ENCODE data around the gene ZFYVE26.

ZFYVE26 gene

GRCh38 chr14:67816326-67817002, at the start of gene ZFYVE26:
TSS of gene ZFYVE26 (minus strand) at chr14:67816590. CDS start at chr14:67815963, 627 bp downstream.
- Histone ChIP-seq H3K4me3 (ENCODE audit: low read length) (peak within 1 kb of the TSS; percentile 99), H3K36me3 (ENCODE audit: insufficient read depth, low read depth, low read length) (peaks cover 21% of the 10 kb centered on the region), H3K9ac (ENCODE audit: low read depth, low read length) (peak within 1 kb of the TSS; percentile 96), H3K4me1 (ENCODE audit: insufficient read depth, low read length) (peaks cover 12% of the 10 kb centered on the region), H3K27ac (ENCODE audit: low read length) (peak within 1 kb of the TSS; percentile 61), H3K9me3 (ENCODE audit: insufficient read depth, low read depth, low read length) (no peaks in the 10 kb centered on the region), H3K27me3 (ENCODE audit: insufficient read depth, low read length) (no peaks in the 10 kb centered on the region)

- H3K27me3 ChIP-seq (ENCODE audit: insufficient read depth, low read length): no peaks in the 10 kb centered on the region
- no peak overlapping the region for H3K27ac ChIP-seq (ENCODE audit: low read length)
- peaks cover 8% of the 10 kb centered on the region for H3K9me3 ChIP-seq (ENCODE audit: insufficient read depth, low read depth, low read length)
- H3K4me1 ChIP-seq (ENCODE audit: insufficient read depth, low read length): peaks cover 5% of the 10 kb centered on the region; the same call in 1 of the 2 replicates
- H3K36me3 ChIP-seq (ENCODE audit: insufficient read depth, low read depth, low read length): peaks cover 11% of the 10 kb centered on the region; the same call in 1 of the 2 replicates
- no peak overlapping the region for H3K9ac ChIP-seq (ENCODE audit: low read depth, low read length)
- H3K4me3 ChIP-seq (ENCODE audit: low read length): no peak overlapping the region
These were observed 46.8 kb upstream of the ZFYVE26 start for GRCh38 chr14:67863223-67863622.

- Histone ChIP-seq H3K36me3 (ENCODE audit: insufficient read depth, low read depth, low read length) (no peaks in the 10 kb centered on the region), H3K4me3 (ENCODE audit: low read length) (no peak overlapping the region), H3K9me3 (ENCODE audit: insufficient read depth, low read depth, low read length) (no peaks in the 10 kb centered on the region), H3K9ac (ENCODE audit: low read depth, low read length) (no peak overlapping the region), H3K27ac (ENCODE audit: low read length) (no peak overlapping the region), H3K27me3 (ENCODE audit: insufficient read depth, low read length) (no peaks in the 10 kb centered on the region), H3K4me1 (ENCODE audit: insufficient read depth, low read length) (peaks cover 5% of the 10 kb centered on the region; the same call in 1 of the 2 replicates)
These were observed 42.9 kb upstream of the ZFYVE26 start for GRCh38 chr14:67859169-67859749.

GRCh38 chr14:67857778-67858350, 41.5 kb upstream of the ZFYVE26 start:
- Histone ChIP-seq H3K9ac (ENCODE audit: low read depth, low read length) (no peak overlapping the region), H3K4me3 (ENCODE audit: low read length) (no peak overlapping the region), H3K9me3 (ENCODE audit: insufficient read depth, low read depth, low read length) (no peaks in the 10 kb centered on the region), H3K27ac (ENCODE audit: low read length) (no peak overlapping the region), H3K4me1 (ENCODE audit: insufficient read depth, low read length) (peaks cover 5% of the 10 kb centered on the region; the same call in 1 of the 2 replicates), H3K36me3 (ENCODE audit: insufficient read depth, low read depth, low read length) (no peaks in the 10 kb centered on the region), H3K27me3 (ENCODE audit: insufficient read depth, low read length) (no peaks in the 10 kb centered on the region)

- H3K27me3 ChIP-seq (ENCODE audit: insufficient read depth, low read length): no peaks in the 10 kb centered on the region
- H3K9ac ChIP-seq (ENCODE audit: low read depth, low read length): no peak overlapping the region
- H3K4me1 ChIP-seq (ENCODE audit: insufficient read depth, low read length): peaks cover 4% of the 10 kb centered on the region; the same call in 1 of the 2 replicates
- H3K4me3 ChIP-seq (ENCODE audit: low read length): no peak overlapping the region
- no peaks in the 10 kb centered on the region for H3K9me3 ChIP-seq (ENCODE audit: insufficient read depth, low read depth, low read length)
- H3K27ac ChIP-seq (ENCODE audit: low read length): no peak overlapping the region
- H3K36me3 ChIP-seq (ENCODE audit: insufficient read depth, low read depth, low read length): no peaks in the 10 kb centered on the region
These were observed 40.4 kb upstream of the ZFYVE26 start for GRCh38 chr14:67856827-67857226.

- Histone ChIP-seq H3K9me3 (ENCODE audit: insufficient read depth, low read depth, low read length) (no peaks in the 10 kb centered on the region), H3K27me3 (ENCODE audit: insufficient read depth, low read length) (no peaks in the 10 kb centered on the region), H3K36me3 (ENCODE audit: insufficient read depth, low read depth, low read length) (no peaks in the 10 kb centered on the region), H3K4me3 (ENCODE audit: low read length) (no peak overlapping the region), H3K9ac (ENCODE audit: low read depth, low read length) (no peak overlapping the region), H3K4me1 (ENCODE audit: insufficient read depth, low read length) (no peaks in the 10 kb centered on the region), H3K27ac (ENCODE audit: low read length) (no peak overlapping the region)
These were observed 37.3 kb upstream of the ZFYVE26 start for GRCh38 chr14:67853715-67854114.

- Histone ChIP-seq H3K9ac (ENCODE audit: low read depth, low read length) (no peak overlapping the region), H3K27me3 (ENCODE audit: insufficient read depth, low read length) (no peaks in the 10 kb centered on the region), H3K4me1 (ENCODE audit: insufficient read depth, low read length) (no peaks in the 10 kb centered on the region), H3K27ac (ENCODE audit: low read length) (no peak overlapping the region), H3K9me3 (ENCODE audit: insufficient read depth, low read depth, low read length) (no peaks in the 10 kb centered on the region), H3K4me3 (ENCODE audit: low read length) (no peak overlapping the region), H3K36me3 (ENCODE audit: insufficient read depth, low read depth, low read length) (no peaks in the 10 kb centered on the region)
These were observed 36.7 kb upstream of the ZFYVE26 start for GRCh38 chr14:67852926-67853604.

GRCh38 chr14:67851785-67852410, 35.5 kb upstream of the ZFYVE26 start:
- Histone ChIP-seq H3K27ac (ENCODE audit: low read length) (no peak overlapping the region), H3K9me3 (ENCODE audit: insufficient read depth, low read depth, low read length) (no peaks in the 10 kb centered on the region; the same call in 1 of the 2 replicates), H3K27me3 (ENCODE audit: insufficient read depth, low read length) (no peaks in the 10 kb centered on the region), H3K4me3 (ENCODE audit: low read length) (no peak overlapping the region), H3K36me3 (ENCODE audit: insufficient read depth, low read depth, low read length) (no peaks in the 10 kb centered on the region), H3K9ac (ENCODE audit: low read depth, low read length) (no peak overlapping the region), H3K4me1 (ENCODE audit: insufficient read depth, low read length) (no peaks in the 10 kb centered on the region)

GRCh38 chr14:67850066-67850830, 33.9 kb upstream of the ZFYVE26 start:
- Histone ChIP-seq H3K9ac (ENCODE audit: low read depth, low read length) (no peak overlapping the region), H3K27me3 (ENCODE audit: insufficient read depth, low read length) (no peaks in the 10 kb centered on the region), H3K4me1 (ENCODE audit: insufficient read depth, low read length) (no peaks in the 10 kb centered on the region), H3K36me3 (ENCODE audit: insufficient read depth, low read depth, low read length) (no peaks in the 10 kb centered on the region), H3K27ac (ENCODE audit: low read length) (no peak overlapping the region), H3K4me3 (ENCODE audit: low read length) (no peak overlapping the region), H3K9me3 (ENCODE audit: insufficient read depth, low read depth, low read length) (no peaks in the 10 kb centered on the region; the same call in 1 of the 2 replicates)

GRCh38 chr14:67846029-67846610, 29.7 kb upstream of the ZFYVE26 start:
- H3K4me3 ChIP-seq (ENCODE audit: low read length): no peak overlapping the region
- H3K9me3 ChIP-seq (ENCODE audit: insufficient read depth, low read depth, low read length): no peaks in the 10 kb centered on the region; the same call in 1 of the 2 replicates
- no peaks in the 10 kb centered on the region for H3K36me3 ChIP-seq (ENCODE audit: insufficient read depth, low read depth, low read length)
- no peaks in the 10 kb centered on the region for H3K4me1 ChIP-seq (ENCODE audit: insufficient read depth, low read length)
- H3K27ac ChIP-seq (ENCODE audit: low read length): no peak overlapping the region
- no peaks in the 10 kb centered on the region for H3K27me3 ChIP-seq (ENCODE audit: insufficient read depth, low read length)
- H3K9ac ChIP-seq (ENCODE audit: low read depth, low read length): no peak overlapping the region
